Heart left ventricle (tissue), 13 donors: ENCODE data around the gene CD28.

Experiments used
- CTCF ChIP-seq, 12 donors: fragments of 200-600 bp; sonication (generic) in 4 of 12; IDR thresholded peaks; one replicate each; pipeline versions ENCODE4 v1.5.0 to v1.8.0; 2018 to 2022; ENCODE audit warnings: antibody characterized with exemption in 12 of 12, mild to moderate bottlenecking in 5 of 12
- POLR2A ChIP-seq, 2 donors: fragments of 450-650 bp; IDR thresholded peaks; one replicate each; pipeline ENCODE4 v1.6.1; 2017; ENCODE audit warnings: antibody characterized with exemption in 2 of 2, mild to moderate bottlenecking in 2 of 2, moderate library complexity in 2 of 2
- donor health status: ischemic (EF 13 %, LVEDD 7.1; RV severe dilation, severe dysfunction).
- donor health status: DM: no; HTN: yes; CAD: no.
- donor health status: DM: no; HTN: no; CAD: no.
- donor health status: ischemic (EF 25% LVEDD 6.9; RV normal size, moderate dysfunction).
- donor health status: ischemic (EF 25% LVEDD 5.7; RV mildly dilated, moderate dysfunction).
- donor health status: ischemic (EF 35%, LVEDD 5.7; RV mildly dilated, moderate dysfunction).
- donor health status: nonischemic (EF 11% LVEDD 7.7; RV severe dilation, severe dysfunction).
- donor health status: DM: yes; HTN: yes; CAD: no.
- donor health status: PGD.
- donor health status: ischemic (EF 29% LVEDD 5.4; RV normal size, mild dysfunction).
- donor health status: nonischemic (EF 23%, LVEDD 6.1; RV moderate dilation, normal function).

GRCh38 chr2:203673933-203674332 lies 32.5 kb upstream of the CD28 start:
- TF ChIP-seq CTCF (IDR thresholded peaks at IDR 0.05): no peak
- TF ChIP-seq POLR2A (IDR thresholded peaks at IDR 0.05): no peak
